Stromal cell of bone marrow (primary cell): ENCODE results near the gene C7orf57.
A peak's percentile ranks its signal among the peaks of the same experiment; 100 is the strongest.

ENCODE experiments used
- DNase-seq: peaks from one replicate; pipeline ENCODE4 v3.0.0-alpha.2; 2012; ENCODE audit warnings: low read depth

Gene C7orf57

DNA sequence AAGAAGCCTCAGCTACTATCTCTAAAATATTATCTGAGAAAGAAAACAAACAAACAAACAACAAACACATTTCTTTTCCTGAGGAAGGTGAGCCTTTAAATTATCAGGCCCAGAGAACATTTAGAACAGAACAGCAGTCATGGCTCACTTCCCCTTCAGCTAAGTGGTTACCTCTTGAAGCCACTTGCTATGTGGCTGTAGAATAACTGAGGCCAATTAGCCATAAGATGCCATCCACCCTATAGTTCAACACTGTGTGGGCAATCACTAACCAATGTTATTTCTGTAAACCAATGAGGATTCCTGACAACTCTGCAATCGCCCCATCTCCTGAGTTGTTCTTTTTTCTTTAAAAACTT lies 50.1 kb downstream of the C7orf57 start:
- DNase-seq, result no peak

DNA sequence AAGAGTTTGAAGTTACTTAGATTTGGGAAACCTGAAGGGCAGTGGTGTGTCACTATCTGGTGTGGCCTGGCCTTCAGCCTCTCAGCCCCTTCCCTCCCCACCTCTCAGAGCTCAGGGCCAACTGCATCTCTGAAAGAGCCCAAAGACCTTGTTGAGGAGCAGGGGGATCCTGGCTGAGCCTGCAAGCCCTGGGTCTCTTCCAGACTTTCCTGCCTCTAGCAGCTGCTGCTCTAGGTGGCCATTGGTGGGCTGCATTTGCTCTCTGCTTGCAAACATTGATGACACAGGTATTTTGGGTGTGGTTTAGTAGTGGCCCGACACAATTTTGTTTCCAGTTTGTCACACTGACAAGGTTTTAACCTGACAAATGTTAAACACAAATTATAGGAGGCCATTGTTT lies 50.6 kb downstream of the C7orf57 start:
- no peak for DNase-seq

DNA sequence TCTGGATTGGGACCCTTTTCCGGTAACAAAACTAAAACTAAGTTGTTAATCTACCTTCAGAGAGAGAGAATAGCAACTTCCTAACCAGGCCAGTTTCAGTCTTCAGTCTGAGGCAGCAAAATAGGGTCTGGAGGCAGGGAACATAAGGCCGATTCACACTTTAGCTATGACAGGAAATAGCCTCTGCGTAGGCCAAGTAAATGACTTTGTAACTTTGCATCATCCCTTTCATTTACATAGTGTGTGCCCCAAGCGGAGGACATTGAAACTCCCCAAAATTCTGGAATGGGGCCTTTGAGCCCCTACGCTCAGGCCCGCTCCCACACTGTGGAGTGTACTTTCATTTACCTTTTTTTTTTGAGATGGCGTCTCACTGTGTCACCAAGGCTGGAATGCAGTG lies 52.0 kb downstream of the C7orf57 start:
- DNase-seq, result no peak

DNA sequence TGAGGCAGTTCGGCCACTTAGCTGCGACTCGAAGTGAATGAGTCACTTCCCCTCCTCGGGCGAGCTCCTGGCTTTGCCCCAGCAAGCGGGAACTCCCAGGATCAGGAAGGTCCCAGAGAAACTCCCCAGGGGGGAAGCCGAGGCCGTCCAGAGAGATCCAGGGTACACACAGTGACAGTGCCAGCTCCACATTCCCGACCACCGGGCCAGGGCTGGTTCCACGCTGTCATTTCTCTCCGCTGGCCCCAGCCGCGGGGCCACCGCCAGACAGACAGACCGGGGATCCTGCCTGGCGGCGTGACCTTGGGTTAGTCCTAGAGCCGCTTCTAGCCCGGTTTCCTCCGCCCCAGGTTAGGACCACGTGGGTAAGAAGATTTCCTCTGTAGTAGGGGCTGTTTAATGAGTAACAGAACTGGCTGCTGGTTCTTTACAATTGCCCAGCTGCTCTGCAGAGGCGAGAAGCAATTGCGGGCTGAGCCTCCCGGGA lies 53.3 kb downstream of the C7orf57 start:
- DNase-seq, result peak; percentile 89

DNA sequence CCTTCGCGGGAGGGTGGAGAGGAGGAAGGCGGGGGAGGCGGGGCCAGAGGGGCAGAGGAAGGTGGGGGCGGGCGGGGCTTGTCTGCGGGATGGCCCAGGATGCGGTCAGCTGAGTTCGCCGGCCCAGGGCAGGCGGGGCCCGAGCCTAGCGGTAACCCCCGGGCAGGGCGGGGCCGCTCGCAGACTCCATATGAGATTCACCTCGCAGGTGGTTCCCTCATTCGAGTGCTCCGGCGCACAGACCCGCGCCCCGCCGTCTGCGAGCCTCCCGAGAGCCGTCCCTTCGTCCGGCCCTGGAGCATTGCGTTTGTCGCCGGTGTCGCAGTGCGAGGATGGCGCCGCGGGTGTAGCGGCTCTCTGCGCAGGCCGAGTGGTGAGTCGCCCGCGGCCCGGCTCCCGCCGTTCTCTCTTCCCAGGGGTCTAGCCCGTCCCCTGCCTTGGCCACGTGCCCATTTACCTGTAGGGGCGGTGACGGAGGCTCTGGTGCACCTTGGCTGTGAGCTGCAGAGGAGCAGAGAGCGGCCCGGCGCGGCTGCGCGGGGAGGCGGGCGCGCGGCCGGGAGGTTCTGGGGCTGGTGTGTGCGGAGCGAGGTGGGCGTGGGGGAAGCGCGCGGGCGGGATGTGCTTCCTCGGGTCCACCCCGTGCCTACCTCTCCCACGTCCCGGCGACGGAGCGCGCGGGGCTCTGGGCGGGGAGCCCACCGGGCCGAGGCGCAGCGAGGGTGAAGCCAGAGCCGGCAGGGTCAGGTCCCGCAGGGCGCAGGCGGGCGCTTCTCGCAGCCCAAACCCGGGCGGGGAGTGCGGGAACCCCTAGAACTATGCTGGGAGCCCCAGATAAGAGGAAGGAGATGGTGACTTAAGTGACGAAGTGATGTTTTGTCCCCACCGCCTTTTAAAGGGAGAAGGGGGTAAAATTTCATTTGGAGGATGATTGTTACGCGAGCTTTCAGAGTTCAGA lies 54.0 kb downstream of the C7orf57 start, which contains the start of gene UPP1:
Gene UPP1 (plus strand): TSS at position 220 of the 958 bp plus-strand sequence. CDS start 5,519 bp downstream, outside the sequence.
- no peak for DNase-seq

DNA sequence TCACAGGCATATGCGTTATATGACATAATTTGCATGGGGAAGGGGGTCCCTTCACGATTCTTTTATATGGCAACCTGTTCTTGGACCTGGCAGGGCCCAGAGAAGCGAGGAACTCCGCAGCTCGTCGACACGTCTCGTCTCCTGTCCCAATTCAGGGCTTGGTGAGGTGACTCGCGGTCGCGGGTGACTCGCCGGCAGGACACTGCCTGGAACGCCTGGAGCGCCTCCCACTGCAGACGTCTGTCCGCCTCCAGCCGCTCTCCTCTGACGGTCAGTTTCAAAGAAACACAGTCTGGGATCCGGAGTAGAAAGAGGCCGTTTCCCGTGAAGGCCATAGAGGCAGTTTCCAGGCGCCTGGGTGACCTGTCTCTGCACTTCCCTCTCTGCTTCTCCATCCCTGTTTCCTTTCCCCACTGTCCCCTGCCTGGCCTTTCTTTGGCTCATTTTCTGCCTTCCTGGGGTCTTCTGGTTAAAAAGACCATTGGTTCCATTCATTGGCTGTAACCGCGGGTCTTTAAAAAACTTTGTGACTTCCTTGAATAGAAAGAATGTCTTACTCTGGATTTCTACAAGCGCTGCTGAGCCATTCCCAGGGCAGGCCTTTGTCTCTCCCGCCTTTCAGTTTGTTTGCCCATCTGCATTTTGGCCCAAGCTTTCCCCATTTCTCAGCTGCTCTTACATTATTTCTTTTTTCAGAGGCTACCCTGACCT lies 54.9 kb downstream of the C7orf57 start:
- no peak for DNase-seq

DNA sequence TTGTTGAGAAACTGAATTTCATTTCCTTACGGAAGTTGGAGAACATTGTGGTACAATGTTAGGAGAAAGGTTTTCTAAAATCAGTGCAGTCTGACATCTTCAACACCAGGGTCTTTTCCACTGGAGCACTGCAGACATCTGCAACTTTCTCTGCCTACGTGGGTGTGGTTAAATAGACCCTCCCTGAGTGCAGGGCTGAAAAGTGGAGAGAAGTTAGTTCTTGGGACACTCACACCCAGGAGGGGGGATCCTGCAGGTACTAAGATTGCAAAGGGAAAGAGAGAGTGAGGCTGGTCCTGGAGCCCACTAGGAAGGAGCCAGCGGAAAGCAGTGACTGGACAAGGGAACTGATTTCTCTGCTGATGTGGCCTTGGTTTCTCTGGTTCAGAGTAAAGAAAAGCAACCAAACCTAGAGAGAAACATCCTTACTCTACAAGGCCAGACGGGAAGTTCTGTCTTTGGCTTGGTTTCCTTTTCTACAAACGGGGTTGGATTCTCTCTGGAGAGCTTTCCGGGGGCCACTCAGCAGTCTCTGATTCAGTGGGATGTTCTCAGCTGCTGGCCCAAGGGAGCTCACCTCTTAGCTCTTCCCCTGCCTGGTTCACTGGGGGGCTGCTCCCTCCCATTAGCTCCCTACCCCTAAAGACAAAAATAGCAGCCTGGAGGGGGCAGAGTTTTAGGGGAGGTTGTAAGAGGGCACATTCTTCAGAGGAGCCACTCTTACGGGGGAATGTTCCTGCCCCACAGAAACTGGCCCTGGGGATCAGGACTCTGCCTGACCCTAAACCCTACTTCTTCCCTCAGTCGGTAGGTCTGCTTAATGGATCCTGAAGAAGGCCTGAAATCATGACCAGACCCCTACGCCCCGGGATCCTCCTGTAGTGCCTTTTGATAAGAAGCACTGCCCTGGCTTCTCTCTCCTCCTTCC lies 56.4 kb downstream of the C7orf57 start:
- no peak for DNase-seq

DNA sequence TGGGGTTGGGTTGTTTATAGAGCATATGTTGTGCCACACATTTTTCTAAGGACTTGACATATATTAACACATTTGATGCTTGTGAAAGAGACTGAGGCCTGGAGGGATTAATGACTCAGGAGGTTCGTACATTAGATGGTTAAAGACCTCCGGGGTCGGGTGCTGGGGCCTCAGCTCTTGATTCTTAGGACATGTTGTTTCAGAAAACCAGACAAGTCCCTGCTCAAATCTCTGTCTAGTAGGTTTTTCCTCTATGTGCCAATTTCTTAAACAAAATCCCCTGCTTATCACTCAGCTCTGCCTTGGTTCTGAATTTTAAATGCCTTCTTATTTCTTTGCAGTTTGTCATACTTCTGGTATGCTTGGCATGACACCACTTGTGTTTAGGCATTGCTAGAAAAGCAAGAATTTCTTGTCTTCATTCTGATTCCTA lies 59.5 kb downstream of the C7orf57 start:
- no peak for DNase-seq

DNA sequence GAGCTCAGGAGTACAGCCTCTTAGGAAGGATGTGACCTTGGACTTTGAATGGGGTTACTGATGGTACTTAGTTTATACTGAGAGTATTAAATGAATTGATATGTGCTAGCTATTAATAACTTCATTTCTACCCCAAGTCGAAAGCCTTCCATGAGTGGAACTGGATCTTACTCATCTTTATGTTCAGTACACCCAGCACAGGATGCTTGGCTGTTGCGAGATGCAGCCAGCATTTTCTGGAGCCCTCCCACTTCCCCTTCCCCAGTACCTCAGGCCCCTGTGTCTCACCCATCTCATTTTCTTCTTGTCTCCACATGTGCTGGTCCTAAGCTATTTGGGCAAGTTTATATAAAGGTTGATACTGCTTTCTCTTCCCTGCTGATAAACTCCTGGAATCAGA lies 60.9 kb downstream of the C7orf57 start:
- no peak for DNase-seq

DNA sequence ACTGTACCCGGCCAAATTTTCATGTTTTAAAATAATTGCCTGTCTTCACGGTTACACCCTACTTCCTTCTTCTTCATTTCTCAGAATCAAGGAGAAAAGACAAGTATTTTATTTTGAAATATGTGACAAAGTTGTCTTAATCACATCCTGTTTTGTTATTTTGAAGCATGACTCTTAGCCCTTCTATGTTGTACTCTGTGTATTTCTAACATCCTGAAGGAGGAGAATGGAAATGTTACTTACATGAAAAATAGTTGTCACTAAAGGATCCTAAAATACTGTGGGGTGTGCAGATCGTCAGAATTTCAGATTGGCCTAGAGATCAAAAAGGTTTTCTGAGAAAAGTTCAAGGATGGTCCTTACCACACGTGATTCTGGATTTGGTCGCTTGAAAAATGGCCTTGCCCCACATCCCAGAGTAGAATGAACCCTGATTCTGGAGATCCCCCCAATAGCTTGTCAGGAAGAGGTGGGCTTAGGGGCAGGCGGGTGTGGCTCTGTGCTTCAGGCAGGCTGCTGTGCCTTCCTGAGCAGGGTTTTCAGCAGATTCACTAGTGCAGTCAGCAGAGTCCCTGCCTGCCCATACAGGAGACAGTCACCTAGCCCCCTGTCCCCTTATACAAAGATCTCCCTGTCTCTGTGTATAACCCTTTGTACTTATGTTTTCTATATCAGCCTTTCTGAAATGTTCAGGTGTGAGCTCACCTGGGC lies 62.3 kb downstream of the C7orf57 start:
- DNase-seq, result no peak

DNA sequence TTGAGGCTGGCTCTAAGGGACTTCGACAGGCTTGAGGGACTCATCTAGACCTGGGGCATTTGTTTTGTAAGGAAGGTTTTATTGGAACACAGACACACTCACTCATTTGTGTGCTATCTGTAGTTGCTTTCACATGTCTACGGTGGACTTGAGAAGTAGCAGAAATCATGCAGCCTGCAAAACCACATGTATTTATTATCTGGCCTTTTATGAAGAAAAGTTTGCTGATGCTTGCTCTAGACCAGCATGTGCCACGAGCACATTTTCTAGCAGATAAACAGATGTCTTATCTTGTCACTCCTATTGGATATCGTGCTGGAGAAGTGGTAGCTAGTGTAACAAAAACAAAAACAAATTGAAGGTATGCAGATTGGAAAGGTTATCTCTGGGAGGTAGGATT lies 63.5 kb downstream of the C7orf57 start:
- DNase-seq, result no peak

DNA sequence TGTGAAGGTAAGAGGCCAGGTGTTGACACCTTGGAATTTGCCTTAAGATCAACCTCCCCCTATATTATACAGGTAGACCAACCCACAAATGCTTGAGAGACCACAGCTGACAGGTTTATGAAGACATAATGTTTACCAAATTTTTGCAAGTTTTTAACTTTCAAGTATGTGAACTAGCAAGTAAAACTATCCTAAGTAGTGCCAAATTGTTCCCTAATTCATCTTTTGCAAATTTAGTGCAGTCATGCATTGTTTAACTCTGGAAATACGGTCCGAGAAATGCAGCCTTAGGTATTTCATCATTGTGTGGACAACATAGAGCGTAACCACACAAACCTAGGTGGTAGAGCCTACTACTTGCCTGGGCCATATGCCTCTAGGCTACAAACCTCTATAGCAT lies 64.4 kb downstream of the C7orf57 start:
- DNase-seq, result no peak

DNA sequence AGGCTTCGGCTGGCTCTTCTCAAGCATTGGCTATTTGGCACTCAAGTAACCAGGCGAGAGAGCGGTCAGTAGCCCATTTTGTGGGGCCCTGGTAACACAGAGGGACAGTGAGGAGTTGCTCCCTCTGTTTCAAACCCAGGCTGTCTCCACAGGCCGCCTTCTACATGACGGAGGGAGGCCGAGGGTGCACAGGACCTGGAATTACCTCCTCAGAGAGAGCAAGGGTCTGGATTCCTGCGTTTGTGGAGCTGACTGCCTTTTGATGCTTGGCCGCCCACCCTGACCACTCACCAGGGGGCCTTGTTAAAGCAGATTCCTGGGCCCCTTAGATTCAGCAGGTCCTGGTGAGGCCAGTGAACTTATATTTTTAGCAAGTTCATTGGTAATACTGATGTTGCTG lies 66.0 kb downstream of the C7orf57 start:
- no peak for DNase-seq

DNA sequence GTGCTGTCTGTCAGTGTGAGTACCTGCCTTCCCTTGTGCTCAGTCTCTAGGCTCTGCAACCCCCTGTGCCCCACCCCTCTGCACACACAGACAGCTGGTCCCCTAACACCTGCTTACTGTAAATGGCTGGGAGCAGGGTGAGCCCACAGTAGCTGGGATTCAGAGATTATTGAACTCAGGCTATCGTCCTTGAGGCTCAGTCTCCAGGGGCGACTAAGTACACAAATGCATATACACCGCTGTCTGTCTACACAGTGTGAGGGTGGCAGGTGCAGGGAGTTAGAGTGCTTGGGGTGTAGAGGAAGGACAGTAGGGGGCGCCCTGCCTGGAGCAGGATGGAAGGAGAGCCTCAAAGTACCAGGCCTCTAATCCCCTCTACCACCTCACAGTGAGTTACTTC lies 66.6 kb downstream of the C7orf57 start:
- DNase-seq, result no peak

DNA sequence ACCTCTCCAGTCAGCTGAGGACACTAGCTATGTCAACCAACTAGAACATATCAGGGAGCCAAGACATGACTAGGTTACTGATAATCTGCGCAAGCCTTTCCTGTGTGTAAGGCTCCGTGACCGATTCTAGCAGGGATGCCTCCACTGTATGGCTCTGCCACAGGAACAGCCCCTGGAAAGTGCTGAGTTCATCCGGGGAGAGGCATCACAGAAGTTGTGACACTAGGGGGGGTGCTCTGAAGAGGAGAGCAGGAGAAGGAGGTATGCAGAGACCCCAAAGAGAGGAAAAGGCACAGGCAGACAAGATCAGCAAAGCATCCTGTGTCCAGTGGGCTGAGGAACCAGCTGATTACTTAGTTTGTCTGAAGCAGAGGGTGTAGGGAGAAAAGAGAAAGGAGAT lies 67.2 kb downstream of the C7orf57 start:
- DNase-seq, result no peak

DNA sequence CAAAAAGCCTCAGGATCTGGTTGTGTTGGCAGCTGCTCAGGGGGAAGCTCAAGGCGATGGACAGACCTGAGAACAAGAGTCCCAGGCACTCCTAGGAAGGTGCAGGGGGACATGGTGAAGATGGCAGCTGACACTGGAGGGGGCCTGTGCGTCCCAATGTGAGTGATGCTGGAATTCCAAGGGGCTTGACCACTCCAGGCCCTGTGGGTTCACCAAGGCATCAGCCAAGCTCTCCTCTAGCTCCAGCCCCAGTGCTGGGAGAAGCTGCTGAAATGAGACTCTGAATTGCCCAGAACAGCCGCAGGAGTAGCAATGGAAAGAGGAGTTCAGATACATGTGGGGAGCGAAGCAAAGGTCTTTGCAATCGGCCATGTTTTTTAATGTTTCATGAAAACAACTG lies 69.7 kb downstream of the C7orf57 start:
- no peak for DNase-seq

DNA sequence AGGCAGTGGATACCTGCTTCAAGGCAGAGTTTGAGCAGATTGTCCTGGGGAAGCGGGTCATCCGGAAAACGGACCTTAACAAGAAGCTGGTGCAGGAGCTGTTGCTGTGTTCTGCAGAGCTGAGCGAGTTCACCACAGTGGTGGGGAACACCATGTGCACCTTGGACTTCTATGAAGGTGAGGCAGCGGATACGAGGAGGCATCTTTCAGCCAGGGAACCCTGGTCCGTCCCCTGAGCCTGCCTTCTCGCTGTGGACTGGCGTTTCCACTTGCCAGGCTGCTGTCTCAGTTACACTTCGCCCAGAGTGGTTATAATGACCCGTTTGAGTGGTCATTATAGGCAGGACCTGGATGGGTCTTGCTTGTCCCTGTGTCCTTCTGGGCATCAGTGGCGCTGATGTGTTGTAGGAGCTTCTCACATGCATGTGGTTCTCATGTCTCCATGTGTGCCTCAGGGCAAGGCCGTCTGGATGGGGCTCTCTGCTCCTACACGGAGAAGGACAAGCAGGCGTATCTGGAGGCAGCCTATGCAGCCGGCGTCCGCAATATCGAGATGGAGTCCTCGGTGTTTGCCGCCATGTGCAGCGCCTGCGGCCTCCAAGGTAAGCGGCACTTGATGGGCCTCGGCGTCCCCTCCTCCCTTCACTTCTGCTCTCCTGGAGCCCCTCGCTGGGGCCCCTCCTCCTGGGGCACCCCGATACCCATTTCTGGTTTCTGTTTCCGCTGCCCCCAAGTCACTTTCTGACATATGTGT lies 71.7 kb downstream of the C7orf57 start:
- DNase-seq, result no peak

DNA sequence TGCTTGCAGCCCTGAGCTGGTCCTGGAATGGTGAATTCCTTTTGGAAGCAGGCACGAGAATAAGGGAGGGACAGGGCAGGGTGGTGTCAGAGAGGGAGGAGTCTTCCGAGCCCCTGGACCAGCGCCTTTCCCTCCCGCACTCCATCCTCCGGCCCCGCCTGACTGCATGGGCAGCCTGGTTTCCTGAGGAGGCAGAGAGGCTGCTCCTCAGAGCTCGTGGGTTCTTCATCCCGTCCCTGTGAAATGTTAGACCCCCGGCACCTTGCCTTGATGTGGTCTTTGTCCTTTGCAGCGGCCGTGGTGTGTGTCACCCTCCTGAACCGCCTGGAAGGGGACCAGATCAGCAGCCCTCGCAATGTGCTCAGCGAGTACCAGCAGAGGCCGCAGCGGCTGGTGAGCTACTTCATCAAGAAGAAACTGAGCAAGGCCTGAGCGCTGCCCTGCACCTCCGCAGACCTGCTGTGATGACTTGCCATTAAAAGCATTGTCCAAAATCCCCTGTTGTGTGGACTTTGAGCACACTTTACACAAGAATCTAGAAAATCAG lies 72.7 kb downstream of the C7orf57 start:
- no peak for DNase-seq

DNA sequence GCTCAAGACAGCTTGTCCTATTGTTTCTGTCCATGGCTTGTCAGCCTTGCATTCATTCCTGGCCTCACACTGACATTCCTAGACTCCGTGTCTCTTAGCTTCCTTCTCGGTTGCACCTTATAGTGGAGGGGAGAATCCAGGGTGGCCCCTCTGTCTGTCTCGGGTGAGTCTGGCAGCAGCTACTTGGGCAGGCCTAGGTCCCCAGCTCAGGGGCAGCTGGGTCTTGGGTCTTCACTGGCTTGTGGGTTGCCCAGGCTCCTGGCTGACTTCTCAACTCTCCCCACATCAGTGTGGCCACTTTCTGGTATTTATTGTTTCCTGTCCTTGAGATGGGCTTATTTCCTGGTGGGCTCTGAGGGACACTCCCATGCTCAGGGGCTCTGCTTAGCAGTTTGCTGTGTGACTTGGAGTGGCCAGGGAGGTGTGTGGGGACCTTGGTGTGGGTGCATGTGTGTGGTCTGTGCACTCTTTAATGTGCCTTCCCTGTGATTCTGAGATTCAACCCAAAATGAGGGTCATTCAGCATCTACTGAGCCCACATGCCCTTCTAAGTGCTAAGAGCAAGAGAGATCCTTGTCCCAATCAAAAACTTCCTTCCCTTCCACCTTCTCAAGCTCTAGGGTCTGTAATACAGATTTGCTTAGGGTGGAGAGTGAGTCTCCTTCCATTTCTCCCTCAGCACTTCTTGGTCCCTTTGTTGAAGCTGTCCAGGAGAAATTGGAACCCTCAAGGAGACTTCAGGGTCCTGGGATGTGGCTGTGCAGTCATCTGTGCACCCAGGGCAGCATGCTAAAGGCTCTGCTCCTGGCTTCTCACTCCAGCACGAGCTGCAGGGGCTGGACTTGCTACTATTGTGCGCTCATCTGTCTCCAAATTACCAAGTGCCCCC lies 73.9 kb downstream of the C7orf57 start:
- DNase-seq, result no peak
